ENCODE results near the gene LHX2.

LHX2 gene

GRCh38 chr9:124006448-124007361 lies 4.9 kb upstream of the LHX2 start:
- Histone ChIP-seq H3K27me3 (ENCODE audit: control insufficient read depth in 2 of 2, insufficient read depth in 2 of 2, low read length in 2 of 2) (peaks cover 87 to 95% of the 10 kb centered on the region in 2 donors), H3K9me3 (ENCODE audit: control insufficient read depth in 2 of 2, low read length in 2 of 2) (no peaks in the 10 kb centered on the region), H3K27ac (ENCODE audit: low read depth in 2 of 2, low read length in 2 of 2) (no peak overlapping the region), H3K4me1 (ENCODE audit: control insufficient read depth in 2 of 2, insufficient read depth in 2 of 2, low read length in 2 of 2) (peaks cover 6 to 21% of the 10 kb centered on the region in 2 donors), H3K4me3 (ENCODE audit: low read length in 2 of 2) (no peak overlapping the region), H3K9ac (ENCODE audit: low read depth in 1 of 2, low read length in 2 of 2) (no peak overlapping the region), H3K36me3 (ENCODE audit: control insufficient read depth in 2 of 2, insufficient read depth in 2 of 2, low read length in 2 of 2) (no peaks in the 10 kb centered on the region)

GRCh38 chr9:124007565-124008302 lies 3.8 kb upstream of the LHX2 start:
- peaks cover 79 to 87% of the 10 kb centered on the region in 2 donors for H3K27me3 ChIP-seq (ENCODE audit: control insufficient read depth in 2 of 2, insufficient read depth in 2 of 2, low read length in 2 of 2)
- H3K4me1 ChIP-seq (ENCODE audit: control insufficient read depth in 2 of 2, insufficient read depth in 2 of 2, low read length in 2 of 2): peaks cover 6 to 26% of the 10 kb centered on the region in 2 donors
- H3K27ac ChIP-seq (ENCODE audit: low read depth in 2 of 2, low read length in 2 of 2): no peak overlapping the region
- no peaks in the 10 kb centered on the region for H3K36me3 ChIP-seq (ENCODE audit: control insufficient read depth in 2 of 2, insufficient read depth in 2 of 2, low read length in 2 of 2)
- H3K4me3 ChIP-seq (ENCODE audit: low read length in 2 of 2): no peak overlapping the region
- H3K9ac ChIP-seq (ENCODE audit: low read depth in 1 of 2, low read length in 2 of 2): no peak overlapping the region
- H3K9me3 ChIP-seq (ENCODE audit: control insufficient read depth in 2 of 2, low read length in 2 of 2): no peaks in the 10 kb centered on the region

GRCh38 chr9:124008303-124008693 lies 3.3 kb upstream of the LHX2 start:
- Histone ChIP-seq H3K4me3 (ENCODE audit: low read length in 2 of 2) (no peak overlapping the region), H3K9me3 (ENCODE audit: control insufficient read depth in 2 of 2, low read length in 2 of 2) (no peaks in the 10 kb centered on the region), H3K4me1 (ENCODE audit: control insufficient read depth in 2 of 2, insufficient read depth in 2 of 2, low read length in 2 of 2) (peaks cover 6 to 26% of the 10 kb centered on the region in 2 donors), H3K27ac (ENCODE audit: low read depth in 2 of 2, low read length in 2 of 2) (no peak overlapping the region), H3K9ac (ENCODE audit: low read depth in 1 of 2, low read length in 2 of 2) (no peak overlapping the region), H3K36me3 (ENCODE audit: control insufficient read depth in 2 of 2, insufficient read depth in 2 of 2, low read length in 2 of 2) (no peaks in the 10 kb centered on the region), H3K27me3 (ENCODE audit: control insufficient read depth in 2 of 2, insufficient read depth in 2 of 2, low read length in 2 of 2) (peaks cover 79 to 88% of the 10 kb centered on the region in 2 donors)

DNA sequence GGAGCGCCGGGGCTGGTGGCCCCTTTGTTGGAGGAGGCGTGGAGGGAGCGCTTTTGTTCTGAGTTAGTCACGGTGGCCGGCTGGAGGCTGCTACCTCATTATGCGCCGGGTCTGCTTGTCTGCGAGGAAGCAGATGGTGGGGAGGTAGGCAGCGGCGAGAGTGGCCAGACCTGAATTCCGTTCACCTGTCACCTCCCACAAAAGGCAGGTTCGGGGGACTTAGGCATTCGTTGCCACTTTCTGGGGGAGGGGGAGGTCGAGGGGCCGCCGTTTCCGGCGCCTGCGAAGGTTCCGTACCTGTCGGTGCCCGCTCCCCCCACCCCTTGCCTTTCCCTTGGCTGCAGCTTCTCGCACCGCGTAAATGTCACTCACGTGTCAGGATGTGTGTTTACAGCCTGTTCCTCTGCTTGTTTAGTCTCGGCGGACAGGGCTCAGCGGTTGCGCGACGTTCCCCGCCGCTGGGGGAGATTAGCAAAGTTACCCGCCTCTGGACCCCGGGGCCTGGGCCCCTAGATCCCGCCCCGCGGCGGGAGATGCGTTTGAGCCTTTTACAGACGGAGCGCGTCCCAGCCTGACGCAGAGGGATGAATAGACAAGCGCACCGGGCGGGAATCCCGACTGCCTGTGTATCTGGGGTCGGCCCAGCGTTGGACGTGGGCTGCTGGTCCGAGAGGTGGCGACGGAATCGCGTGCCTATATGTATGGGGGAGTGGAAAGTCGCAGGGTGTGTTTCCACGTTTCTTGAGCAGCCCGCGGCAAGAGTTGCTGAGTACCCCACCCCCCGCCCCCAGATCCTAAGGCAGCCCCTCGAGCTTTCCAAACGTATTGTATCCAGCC lies 2.7 kb upstream of the LHX2 start:
- no peaks in the 10 kb centered on the region for H3K9me3 ChIP-seq (ENCODE audit: control insufficient read depth in 2 of 2, low read length in 2 of 2)
- no peak overlapping the region for H3K27ac ChIP-seq (ENCODE audit: low read depth in 2 of 2, low read length in 2 of 2)
- H3K4me1 ChIP-seq (ENCODE audit: control insufficient read depth in 2 of 2, insufficient read depth in 2 of 2, low read length in 2 of 2): peaks cover 6 to 26% of the 10 kb centered on the region in 2 donors
- no peaks in the 10 kb centered on the region for H3K36me3 ChIP-seq (ENCODE audit: control insufficient read depth in 2 of 2, insufficient read depth in 2 of 2, low read length in 2 of 2)
- no peak overlapping the region for H3K9ac ChIP-seq (ENCODE audit: low read depth in 1 of 2, low read length in 2 of 2)
- H3K27me3 ChIP-seq (ENCODE audit: control insufficient read depth in 2 of 2, insufficient read depth in 2 of 2, low read length in 2 of 2): peaks cover 76 to 88% of the 10 kb centered on the region in 2 donors
- no peak overlapping the region for H3K4me3 ChIP-seq (ENCODE audit: low read length in 2 of 2)

DNA sequence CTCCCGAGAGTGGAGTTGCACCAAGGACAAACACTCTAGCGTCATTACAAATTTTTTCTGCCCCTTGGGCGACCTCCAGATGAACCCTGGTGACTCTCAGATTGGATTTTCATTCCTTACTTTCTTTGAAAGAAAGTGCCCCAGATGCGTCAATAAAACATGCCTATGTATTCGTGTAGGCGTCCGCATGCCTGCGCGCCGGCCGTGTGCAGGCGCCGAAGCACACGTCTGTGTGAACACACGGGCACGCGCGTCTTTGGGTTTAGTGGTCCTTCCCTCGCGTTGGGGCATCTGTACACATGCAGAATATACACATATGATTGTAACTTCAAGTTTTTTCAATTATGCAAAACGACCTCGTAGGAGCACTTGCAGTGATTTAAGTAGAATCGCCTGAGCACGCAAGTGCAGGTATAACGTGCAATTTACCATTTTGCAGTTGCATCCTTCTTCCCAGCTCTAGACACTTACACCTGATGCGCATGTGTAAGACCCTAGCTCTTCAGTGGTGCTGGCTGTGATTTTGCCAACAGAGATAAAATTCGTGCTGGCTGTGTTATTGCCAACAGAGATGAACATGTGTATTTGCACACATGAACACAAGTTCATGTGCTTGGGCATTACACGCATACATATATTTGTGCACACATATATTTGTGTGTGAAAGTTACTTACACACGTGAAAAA lies 1.9 kb upstream of the LHX2 start:
- Histone ChIP-seq H3K27ac (ENCODE audit: low read depth in 2 of 2, low read length in 2 of 2) (no peak overlapping the region), H3K9me3 (ENCODE audit: control insufficient read depth in 2 of 2, low read length in 2 of 2) (no peaks in the 10 kb centered on the region), H3K4me3 (ENCODE audit: low read length in 2 of 2) (no peak overlapping the region), H3K4me1 (ENCODE audit: control insufficient read depth in 2 of 2, insufficient read depth in 2 of 2, low read length in 2 of 2) (peaks cover 6 to 26% of the 10 kb centered on the region in 2 donors), H3K9ac (ENCODE audit: low read depth in 1 of 2, low read length in 2 of 2) (no peak overlapping the region), H3K27me3 (ENCODE audit: control insufficient read depth in 2 of 2, insufficient read depth in 2 of 2, low read length in 2 of 2) (peaks cover 76 to 86% of the 10 kb centered on the region in 2 donors), H3K36me3 (ENCODE audit: control insufficient read depth in 2 of 2, insufficient read depth in 2 of 2, low read length in 2 of 2) (no peaks in the 10 kb centered on the region)

DNA sequence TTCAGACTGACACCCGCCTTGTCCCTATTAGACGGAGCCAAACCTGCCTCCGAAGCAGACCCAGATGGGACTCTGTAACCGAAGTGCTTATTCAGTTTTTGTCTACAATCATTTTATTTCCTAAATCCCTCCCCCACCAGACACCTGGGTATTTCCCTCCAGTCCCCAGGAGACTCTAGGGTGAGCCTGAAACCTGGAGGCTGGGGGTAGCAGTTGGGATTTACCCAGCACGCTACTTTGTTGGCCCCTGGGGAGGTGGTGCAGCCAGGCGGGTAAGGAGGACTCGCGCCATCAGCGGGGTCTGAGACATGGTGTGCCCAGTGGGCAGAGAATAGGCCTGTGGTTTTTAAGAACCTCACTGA lies 1.3 kb upstream of the LHX2 start:
- Histone ChIP-seq H3K4me3 (ENCODE audit: low read length in 2 of 2) (no peak overlapping the region), H3K36me3 (ENCODE audit: control insufficient read depth in 2 of 2, insufficient read depth in 2 of 2, low read length in 2 of 2) (no peaks in the 10 kb centered on the region), H3K9ac (ENCODE audit: low read depth in 1 of 2, low read length in 2 of 2) (no peak overlapping the region), H3K27ac (ENCODE audit: low read depth in 2 of 2, low read length in 2 of 2) (no peak overlapping the region), H3K27me3 (ENCODE audit: control insufficient read depth in 2 of 2, insufficient read depth in 2 of 2, low read length in 2 of 2) (peaks cover 76 to 86% of the 10 kb centered on the region in 2 donors), H3K9me3 (ENCODE audit: control insufficient read depth in 2 of 2, low read length in 2 of 2) (no peaks in the 10 kb centered on the region), H3K4me1 (ENCODE audit: control insufficient read depth in 2 of 2, insufficient read depth in 2 of 2, low read length in 2 of 2) (peaks cover 6 to 26% of the 10 kb centered on the region in 2 donors)

GRCh38 chr9:124010665-124011321 lies 775 bp upstream of the LHX2 start:
- Histone ChIP-seq H3K9ac (ENCODE audit: low read depth in 1 of 2, low read length in 2 of 2) (no peak overlapping the region), H3K27me3 (ENCODE audit: control insufficient read depth in 2 of 2, insufficient read depth in 2 of 2, low read length in 2 of 2) (peaks cover 76 to 86% of the 10 kb centered on the region in 2 donors), H3K9me3 (ENCODE audit: control insufficient read depth in 2 of 2, low read length in 2 of 2) (no peaks in the 10 kb centered on the region), H3K4me3 (ENCODE audit: low read length in 2 of 2) (peak overlapping the region; percentile 13 to 18), H3K4me1 (ENCODE audit: control insufficient read depth in 2 of 2, insufficient read depth in 2 of 2, low read length in 2 of 2) (peaks cover 6 to 26% of the 10 kb centered on the region in 2 donors), H3K27ac (ENCODE audit: low read depth in 2 of 2, low read length in 2 of 2) (no peak overlapping the region), H3K36me3 (ENCODE audit: control insufficient read depth in 2 of 2, insufficient read depth in 2 of 2, low read length in 2 of 2) (no peaks in the 10 kb centered on the region)

GRCh38 chr9:124012368-124013301 lies 1.1 kb downstream of the LHX2 start:
- no peaks in the 10 kb centered on the region for H3K9me3 ChIP-seq (ENCODE audit: control insufficient read depth in 2 of 2, low read length in 2 of 2)
- peaks cover 10 to 26% of the 10 kb centered on the region in 2 donors for H3K4me1 ChIP-seq (ENCODE audit: control insufficient read depth in 2 of 2, insufficient read depth in 2 of 2, low read length in 2 of 2)
- no peaks in the 10 kb centered on the region for H3K36me3 ChIP-seq (ENCODE audit: control insufficient read depth in 2 of 2, insufficient read depth in 2 of 2, low read length in 2 of 2)
- H3K9ac ChIP-seq (ENCODE audit: low read depth in 1 of 2, low read length in 2 of 2): no peak overlapping the region
- H3K4me3 ChIP-seq (ENCODE audit: low read length in 2 of 2): no peak overlapping the region
- peaks cover 74 to 85% of the 10 kb centered on the region in 2 donors for H3K27me3 ChIP-seq (ENCODE audit: control insufficient read depth in 2 of 2, insufficient read depth in 2 of 2, low read length in 2 of 2)
- no peak overlapping the region for H3K27ac ChIP-seq (ENCODE audit: low read depth in 2 of 2, low read length in 2 of 2)
